ENCODE measurements around the gene WRNIP1.

WRNIP1 gene

DNA sequence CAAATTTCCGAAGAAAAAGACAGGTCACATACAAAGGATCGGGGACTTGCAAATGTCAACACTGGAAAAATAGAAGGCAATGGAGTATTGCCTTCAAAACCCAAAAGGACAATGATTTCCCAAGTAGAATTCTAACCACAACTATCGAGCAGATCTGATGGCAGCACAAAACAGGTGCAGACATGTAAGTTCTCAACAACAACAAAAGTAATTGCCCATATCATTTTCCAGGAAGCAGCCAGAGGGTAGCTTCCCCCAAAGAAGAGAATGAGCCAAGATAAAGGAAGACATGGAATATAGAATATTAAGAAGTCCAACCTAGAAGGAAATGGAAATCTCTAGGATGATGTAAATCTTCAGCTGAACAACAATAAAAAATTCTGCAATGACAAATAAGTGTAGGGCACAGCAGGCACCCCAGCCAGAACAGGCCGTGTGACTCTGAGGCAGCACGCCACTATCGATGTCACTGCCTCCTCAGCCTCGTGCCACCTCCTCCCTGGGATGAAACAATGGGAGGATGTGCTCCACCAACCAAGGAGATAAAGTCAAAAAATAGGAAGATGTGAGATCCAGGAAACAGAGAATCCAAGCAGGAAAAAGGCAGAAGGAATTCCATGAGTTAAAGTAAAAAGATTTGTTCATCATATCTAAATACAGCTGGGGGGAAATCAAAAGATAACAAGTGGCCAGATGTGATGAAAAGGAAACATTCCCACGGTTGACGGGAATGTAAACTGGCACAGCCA is 42.3 kb downstream of the WRNIP1 start:
- no peak for DNase-seq (ENCODE audit: low read depth)

DNA sequence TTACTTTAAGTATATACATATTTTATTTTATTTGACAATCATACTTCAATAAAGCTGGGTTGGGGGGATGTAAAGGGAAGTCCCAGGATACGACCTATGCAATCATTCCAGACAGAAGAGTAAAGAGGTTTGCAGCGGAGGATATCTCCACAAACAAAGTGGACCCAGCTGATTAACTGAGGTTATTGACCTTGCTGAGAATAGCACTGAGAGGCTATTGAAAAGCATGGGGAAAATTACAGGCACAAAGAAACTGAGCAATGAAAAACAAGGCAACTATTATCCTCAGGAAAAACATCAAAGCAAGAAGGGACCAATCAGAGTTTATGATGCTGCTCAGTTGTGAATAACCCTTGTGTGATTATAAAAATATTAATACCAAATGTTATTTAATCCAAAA is 43.8 kb downstream of the WRNIP1 start:
- DNase-seq (ENCODE audit: low read depth) = no peak

DNA sequence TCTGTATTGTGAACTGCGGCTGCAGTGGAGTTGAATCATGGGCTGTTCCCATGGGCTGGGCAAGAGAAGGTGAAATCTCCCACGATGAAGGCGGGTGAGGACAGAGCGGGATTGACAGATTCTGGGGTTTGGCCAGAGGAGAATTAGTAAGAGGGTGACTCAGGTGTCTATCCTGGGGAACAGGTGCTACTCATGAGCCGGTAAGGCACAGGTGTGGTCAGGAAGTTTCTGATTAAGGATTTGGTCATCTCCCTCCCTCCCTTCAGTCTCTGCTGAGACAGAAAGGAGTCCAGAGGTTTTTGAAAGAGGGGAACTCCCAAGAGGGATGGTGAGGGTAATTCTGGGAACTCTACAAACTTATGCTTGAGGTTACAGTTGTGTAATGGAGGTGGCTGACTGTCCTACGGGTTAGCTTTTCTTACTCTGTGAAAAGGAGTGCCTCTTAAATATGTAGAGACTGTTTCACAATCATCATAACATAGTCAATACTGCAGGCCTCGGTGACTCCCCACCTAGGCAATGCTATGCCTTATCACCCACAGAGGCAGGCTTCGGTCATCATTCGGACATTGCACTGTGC is 45.0 kb downstream of the WRNIP1 start:
- DNase-seq (ENCODE audit: low read depth) = no peak

DNA sequence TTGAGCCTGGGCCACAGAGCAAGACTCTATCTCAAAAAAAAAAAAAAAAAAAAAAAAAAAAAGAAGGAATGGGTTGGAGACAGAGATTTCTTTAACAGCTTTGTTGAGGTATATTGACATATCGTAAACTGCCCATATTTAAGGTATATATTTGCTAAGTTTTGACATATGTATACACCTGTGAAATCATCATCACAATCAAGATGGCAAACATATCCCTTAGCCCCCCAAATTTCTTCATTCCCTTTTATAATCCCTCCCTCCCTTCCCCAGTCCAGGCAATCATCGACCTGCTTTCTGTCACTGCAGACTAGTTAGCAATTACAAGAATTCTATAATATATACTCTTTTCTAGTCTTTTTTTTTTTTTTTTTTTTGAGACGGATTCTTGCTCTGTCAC is 47.5 kb downstream of the WRNIP1 start:
- no peak for DNase-seq (ENCODE audit: low read depth)

DNA sequence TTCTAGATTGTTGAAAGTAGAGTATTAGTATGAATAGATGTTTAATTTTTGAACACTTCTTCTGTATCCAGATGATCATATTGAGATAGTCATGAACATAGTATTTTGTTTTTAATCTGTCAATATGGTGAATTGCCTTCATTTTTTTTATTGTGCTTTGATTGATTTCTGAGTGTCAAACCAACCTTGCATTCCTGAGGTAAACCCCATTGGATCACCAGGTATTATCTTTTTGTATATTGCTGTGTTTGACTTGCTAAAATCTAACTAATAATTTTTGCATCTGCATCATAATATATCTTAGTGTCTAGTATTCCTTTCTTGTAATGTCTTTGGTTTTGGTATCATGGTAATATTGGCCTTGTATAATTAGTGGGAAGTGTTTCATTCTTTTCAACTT is 51.0 kb downstream of the WRNIP1 start:
- no peak for DNase-seq (ENCODE audit: low read depth)

DNA sequence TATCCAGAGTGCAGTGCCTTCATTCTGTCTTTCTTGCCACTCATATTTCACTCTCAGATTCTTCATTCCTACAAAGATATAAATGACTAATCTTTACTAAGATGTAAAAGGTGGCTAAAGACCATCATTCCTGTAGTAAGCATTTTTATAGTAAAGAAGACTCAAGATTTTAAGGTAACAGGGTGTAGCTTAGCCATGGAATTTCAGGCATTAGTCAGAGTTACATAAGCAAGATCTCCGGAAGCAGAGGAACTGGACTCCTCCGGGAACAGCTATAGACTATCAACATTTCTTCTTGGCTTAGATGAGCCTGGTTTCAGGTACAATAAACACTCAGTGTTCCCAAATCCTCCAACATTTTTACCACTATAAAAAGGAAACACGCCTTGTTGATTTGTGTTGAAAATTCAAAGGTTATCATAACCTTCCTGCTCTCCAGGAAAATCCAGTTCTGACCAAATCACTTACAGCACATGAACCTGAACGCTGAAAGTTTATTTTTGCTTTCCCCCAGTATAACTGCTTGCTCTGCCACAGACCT is 52.8 kb downstream of the WRNIP1 start:
- DNase-seq (ENCODE audit: low read depth) = no peak

DNA sequence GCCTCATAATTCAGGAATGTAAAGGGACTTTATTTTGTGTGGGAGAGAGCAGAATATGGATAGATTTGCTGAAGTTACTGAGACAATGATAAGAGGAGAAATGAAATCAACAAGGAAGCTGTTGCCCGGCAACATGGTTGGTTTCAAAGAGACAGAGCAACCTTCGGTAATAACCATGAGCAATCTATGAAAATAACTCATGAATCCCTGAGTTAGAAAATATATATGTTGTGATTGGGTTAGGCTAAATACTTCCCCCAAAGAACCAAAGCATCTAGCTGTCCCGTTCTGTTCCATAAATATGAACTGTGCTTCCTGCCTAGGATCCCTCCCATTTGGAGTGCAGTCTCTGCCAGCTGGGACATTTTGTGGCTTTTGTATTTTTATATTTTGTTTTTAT is 53.4 kb downstream of the WRNIP1 start:
- no peak for DNase-seq (ENCODE audit: low read depth)

DNA sequence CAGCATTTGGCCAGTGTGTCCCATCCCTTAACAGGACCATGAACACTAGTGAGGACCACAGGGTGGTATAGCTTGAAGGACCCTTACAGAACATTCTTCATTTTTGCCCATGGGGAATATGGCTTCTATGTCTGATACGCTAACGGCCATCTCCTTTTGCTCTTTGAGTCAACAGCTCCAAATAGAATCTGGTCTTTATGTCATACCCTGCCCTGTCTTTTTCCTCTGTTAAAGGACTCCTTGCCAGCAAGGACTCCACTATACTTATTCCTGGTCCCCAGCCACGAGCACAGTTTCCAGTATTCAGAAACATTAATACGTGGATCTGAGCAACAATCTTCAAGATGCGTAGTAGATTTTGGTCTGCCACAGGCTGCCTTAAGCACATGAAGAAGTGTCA is 53.9 kb downstream of the WRNIP1 start:
- DNase-seq (ENCODE audit: low read depth) = no peak

DNA sequence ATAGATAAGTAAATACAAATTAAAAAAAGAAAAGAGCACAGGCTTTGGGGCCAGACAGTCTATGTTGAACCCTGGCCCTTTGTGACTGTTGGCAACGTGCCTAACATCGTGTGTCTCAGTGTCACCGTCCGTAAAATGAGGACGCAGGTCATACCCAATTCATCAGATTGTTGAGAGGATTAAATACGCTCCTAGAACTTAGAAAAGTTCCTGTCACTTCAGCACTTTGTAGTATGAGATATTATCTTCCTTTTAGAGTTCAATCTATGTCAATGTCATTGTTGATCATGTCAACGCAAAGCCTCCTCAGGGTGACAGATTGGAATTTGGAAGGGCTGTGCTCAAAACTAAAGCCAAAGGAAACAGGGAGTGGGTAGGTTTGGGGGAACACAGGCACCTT is 54.8 kb downstream of the WRNIP1 start:
- DNase-seq (ENCODE audit: low read depth) = no peak

DNA sequence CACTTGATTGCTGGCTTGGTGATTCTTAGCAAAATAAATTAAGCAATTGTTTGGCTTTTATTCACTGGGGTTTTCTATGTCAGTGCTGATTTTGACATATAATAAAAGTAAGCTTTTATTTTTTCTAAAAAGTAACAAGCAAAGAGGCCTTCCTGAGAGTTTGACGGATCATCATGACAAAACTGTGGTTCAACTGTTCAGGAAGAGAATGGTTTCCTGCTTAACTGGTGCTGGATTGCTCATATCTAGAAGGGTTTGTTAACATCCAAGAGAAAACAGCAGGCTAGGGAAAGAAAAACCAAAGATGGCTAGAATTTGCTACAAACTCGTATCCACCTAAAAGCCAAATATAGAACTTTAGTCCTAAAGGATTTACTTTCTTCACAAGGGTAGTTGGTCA is 55.2 kb downstream of the WRNIP1 start:
- no peak for DNase-seq (ENCODE audit: low read depth)

DNA sequence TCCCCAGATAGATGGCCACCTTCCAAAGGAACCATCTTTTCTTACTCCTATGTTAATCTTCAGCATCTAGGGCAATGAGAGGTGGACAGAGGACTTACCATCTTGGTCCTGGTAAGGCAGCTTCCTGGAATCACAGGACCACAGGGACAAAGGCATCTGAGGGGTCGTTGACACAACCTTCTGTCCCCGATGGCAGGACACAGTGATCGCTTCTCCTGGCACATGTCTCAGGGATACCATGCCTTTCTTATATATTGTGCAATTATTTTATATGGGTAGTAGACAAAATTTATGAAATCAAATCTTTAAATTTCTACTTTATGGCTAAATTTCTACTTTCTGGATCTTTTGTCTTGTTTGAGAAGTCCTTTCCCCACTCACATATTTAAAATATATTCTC is 56.4 kb downstream of the WRNIP1 start:
- no peak for DNase-seq (ENCODE audit: low read depth)

DNA sequence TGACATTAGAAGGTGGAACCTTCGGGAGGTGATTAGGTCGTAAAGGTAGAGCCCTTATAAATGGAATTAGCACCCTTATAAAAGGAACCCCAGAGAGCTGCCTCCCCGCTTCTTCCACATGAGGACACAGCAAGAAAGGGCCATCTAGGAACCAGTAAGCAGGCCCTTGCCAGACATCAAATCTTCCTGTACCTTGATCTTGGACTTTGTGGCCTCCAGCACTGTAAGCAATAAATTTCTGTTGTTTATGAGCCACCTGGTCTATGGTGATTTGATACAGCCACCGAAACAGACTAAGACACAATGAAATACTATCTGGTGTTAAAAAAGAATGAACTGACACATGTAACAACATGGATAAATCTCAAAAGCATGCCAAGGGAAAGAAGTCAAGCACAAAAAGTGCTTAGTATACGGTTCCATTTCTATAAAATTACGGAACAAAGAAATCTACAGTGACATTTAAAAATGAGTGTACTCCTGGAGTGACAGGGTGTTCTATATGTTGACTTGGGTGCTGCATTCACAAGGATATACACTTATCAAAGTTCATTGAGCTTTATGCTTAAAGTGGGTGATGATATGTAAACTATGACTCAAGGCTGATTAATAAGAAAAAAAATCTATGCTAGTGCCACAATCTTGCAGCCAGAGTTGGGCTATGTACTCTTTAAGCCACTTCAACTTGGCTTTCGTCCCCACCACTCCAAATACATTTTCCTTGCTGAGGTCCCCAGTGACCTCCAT is 58.1 kb downstream of the WRNIP1 start:
- no peak for DNase-seq (ENCODE audit: low read depth)

DNA sequence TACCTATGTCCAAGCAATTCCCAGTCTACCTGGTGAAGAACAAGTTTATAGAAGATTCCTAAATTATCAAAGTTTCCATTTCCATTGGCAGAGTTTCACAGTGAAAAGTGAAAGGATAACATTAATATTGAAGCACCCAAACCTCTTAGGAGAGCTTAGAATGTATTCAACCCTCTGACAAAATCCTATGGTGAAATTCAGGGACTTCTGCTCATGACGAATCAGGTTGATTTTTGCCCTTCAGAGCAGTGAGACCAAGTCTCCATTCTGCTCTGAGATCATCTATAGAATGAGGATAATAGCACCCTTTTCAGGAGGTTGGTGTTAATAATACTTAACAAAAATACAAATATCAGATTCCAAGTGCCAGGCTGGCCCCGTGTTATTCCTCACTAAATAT is 60.9 kb downstream of the WRNIP1 start:
- no peak for DNase-seq (ENCODE audit: low read depth)

DNA sequence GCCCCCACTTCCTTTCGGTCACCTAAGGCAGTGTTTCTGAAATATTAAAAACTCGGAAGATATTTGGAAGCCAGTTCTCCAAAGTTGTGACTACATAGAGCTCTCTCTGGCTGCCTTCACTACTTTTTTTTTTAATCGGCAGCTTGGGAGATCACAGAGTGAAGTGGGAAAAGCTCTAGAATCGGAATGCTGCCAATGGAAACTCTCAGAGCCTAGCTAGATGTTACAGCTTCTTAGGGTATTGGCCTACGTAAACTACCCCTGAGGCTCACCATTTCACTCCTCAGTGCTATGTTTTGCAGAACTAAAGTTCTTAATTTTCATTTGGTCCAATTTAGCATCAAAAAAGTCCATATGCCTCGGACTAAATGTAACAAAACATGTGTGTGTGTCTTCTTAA is 61.9 kb downstream of the WRNIP1 start:
- DNase-seq (ENCODE audit: low read depth) = no peak

DNA sequence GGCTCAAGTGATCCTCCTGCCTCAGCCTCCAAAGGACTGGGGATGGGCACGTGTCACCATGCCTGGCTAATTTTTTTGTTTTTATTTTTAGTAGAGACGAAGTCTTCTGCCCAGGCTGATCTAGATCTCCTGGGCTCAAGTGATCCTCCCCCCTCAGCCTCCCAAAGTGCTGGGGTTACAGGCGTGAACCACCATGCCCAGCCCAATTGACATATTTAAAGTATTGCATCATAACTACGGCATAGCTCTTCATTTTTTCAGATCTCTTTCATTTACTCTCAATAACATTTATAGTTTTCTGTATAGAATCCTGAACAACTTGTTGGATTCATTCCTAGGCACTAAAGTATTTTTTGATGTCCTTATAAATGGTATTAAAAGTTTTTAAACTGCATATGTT is 63.4 kb downstream of the WRNIP1 start:
- no peak for DNase-seq (ENCODE audit: low read depth)

DNA sequence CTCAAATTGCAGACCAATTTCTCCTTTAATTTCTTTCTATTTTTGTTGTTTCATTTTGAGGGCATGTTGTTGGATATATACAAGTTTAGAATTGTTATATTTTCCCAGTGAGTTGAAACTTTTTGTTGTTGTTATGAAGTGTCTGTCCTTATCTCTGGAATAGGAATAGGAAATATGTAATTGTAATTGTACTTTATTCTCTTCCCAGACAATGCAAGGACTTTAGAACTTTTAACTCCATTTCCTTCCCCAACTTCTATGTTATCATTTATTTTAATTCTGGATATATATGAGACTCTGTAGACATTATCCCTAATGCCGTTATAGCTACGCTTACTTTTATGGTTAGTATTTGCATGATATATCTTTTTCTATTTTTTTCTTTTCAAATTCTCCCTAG is 64.1 kb downstream of the WRNIP1 start:
- no peak for DNase-seq (ENCODE audit: low read depth)

DNA sequence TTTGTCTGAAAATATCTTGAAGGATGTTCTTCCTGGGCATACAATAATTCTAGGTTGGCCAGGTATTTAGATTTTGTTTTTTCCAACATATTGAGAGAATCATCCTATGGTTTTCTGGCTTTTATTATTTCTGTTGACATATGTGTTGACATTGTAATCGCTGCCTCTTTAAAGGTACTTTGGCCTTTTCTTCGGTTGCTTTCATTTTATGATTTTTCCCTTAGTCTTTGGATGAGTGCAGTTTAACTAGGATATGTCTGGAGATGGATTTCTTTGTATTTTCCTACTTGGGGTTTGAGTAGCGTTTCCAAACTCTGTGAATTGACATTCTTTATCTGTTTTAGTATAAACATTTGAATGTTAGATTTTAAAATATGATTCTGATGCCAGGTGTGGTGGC is 65.0 kb downstream of the WRNIP1 start:
- no peak for DNase-seq (ENCODE audit: low read depth)

DNA sequence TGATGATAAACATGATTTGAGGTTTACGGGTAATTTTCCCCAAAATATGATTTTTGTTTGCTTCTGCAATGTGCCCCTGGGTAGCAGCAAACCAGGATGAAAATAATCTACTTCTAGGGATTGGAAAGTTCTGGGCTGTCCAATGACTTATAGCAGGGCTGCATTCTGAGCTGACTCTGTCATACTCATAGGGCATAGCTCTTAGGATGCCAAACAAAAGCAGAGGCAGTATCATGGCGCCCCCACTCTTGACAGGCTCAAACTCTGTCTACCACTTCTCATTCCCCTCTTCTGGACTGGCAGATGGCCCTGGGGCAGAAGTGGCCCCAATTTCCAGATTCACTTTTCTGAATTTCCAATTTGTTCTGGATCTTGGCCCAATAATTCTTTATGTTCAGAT is 66.2 kb downstream of the WRNIP1 start:
- DNase-seq (ENCODE audit: low read depth) = no peak

DNA sequence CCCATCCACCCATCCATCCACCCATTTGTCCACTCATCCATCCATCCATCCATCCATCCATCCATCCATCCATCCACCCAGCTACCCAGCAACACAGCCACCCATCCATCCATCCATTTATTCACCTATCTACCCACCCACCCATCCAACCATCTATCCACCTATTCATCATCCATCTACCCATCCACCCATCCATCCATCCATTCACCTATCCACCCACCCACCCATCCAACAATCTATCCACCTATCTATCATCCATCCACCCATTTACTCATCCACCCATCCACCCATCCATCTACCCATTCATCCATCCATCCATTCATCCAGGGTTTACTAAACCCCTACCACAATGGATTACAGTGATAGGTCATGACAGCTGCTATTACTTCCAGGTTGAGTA is 69.1 kb downstream of the WRNIP1 start:
- DNase-seq (ENCODE audit: low read depth) = no peak

Data from stimulated activated CD8-positive, alpha-beta memory T cell treated with anti-CD3 and anti-CD28 coated beads, Interleukin-15, amount 100 ng/mL, for 1 hour (primary cell).